Lower lobe of right lung (tissue), 2 donors: ENCODE results near the gene SBK3. TPM values are rescaled to one million over a fixed set of nuclear protein-coding genes. Genes with fewer than 3 reads are reported as not detected.

Source experiments
- ATAC-seq, 2 donors: fragments of 200-7000 bp; cut with Tn5 transposase; one replicate each; pipeline ENCODE4 v1.9.1; 2020 to 2022; ENCODE audit warnings: mild to moderate bottlenecking in 2 of 2, moderate library complexity in 2 of 2
- DNase-seq: peaks from one replicate; pipeline ENCODE4 v3.0.0-alpha.2; 2020
- H3K27ac ChIP-seq: fragments of 200-600 bp; one replicate; pipeline ENCODE4 v1.8.0; 2022
- H3K27me3 ChIP-seq: fragments of 200-600 bp; one replicate; pipeline ENCODE4 v1.8.0; 2022; ENCODE audit warnings: low read depth
- H3K36me3 ChIP-seq: fragments of 200-600 bp; one replicate; pipeline ENCODE4 v1.8.0; 2022; ENCODE audit warnings: mild to moderate bottlenecking
- H3K4me1 ChIP-seq: fragments of 200-600 bp; one replicate; pipeline ENCODE4 v1.8.0; 2022
- H3K4me3 ChIP-seq: fragments of 200-600 bp; one replicate; pipeline ENCODE4 v1.8.0; 2022; ENCODE audit warnings: mild to moderate bottlenecking
- H3K9me3 ChIP-seq: fragments of 200-600 bp; one replicate; pipeline ENCODE4 v1.8.0; 2022
- CTCF ChIP-seq: fragments of 200-600 bp; IDR thresholded peaks from one replicate; pipeline ENCODE4 v1.8.0; 2022; ENCODE audit warnings: antibody characterized with exemption, mild to moderate bottlenecking
- intact Hi-C: fragments of 100-400 bp; cut with DNase I; formaldehyde crosslinking; loops from one replicate; pipeline ENCODE4 v1.11.0; 2022
- total RNA-seq: library from RNA; stranded (reverse); fragmentation: NEBNext Ultra II Directional; extraction: Animal tissue kit (Norgen Biotek cat#: 25700); gene quantifications from one replicate; pipeline ENCODE4 v1.2.1, GENCODE V29; 2021
- donor health status: DM: no; HTN: yes; CAD: no; lungs with severe emphysema.

Gene SBK3
- total RNA-seq, 1 donor from 2014 or later = 0.80 TPM

GRCh38 chr19:55541091-55541490 is 4.3 kb downstream of the SBK3 start:
- H3K36me3 ChIP-seq = no peaks in the 10 kb centered on the region
- ATAC-seq (no peak), DNase-seq (no peak)
- H3K4me3 ChIP-seq = no peak overlapping the region
- H3K9me3 ChIP-seq = no peaks in the 10 kb centered on the region
- intact Hi-C loops = no loop called here
- H3K4me1 ChIP-seq = no peaks in the 10 kb centered on the region
- no peak for TF ChIP-seq CTCF
- peaks cover 5% of the 10 kb centered on the region for H3K27me3 ChIP-seq
- H3K27ac ChIP-seq = no peak overlapping the region

GRCh38 chr19:55540619-55541018 is 4.7 kb downstream of the SBK3 start:
- intact Hi-C loops = no loop called here
- TF ChIP-seq CTCF = no peak
- no peak for ATAC-seq
- no peak for DNase-seq
- no peaks in the 10 kb centered on the region for H3K4me1 ChIP-seq
- no peak overlapping the region for H3K4me3 ChIP-seq
- H3K27ac ChIP-seq = no peak overlapping the region
- no peaks in the 10 kb centered on the region for H3K36me3 ChIP-seq
- H3K27me3 ChIP-seq = peaks cover 5% of the 10 kb centered on the region
- no peaks in the 10 kb centered on the region for H3K9me3 ChIP-seq

- H3K27me3 ChIP-seq = peaks cover 5% of the 10 kb centered on the region
- intact Hi-C loops = no loop called here
- TF ChIP-seq CTCF = no peak
- no peak for ATAC-seq
- no peak overlapping the region for H3K4me3 ChIP-seq
- no peak overlapping the region for H3K27ac ChIP-seq
- no peaks in the 10 kb centered on the region for H3K36me3 ChIP-seq
- no peaks in the 10 kb centered on the region for H3K9me3 ChIP-seq
- DNase-seq = no peak
- H3K4me1 ChIP-seq = no peaks in the 10 kb centered on the region
Observed at GRCh38 chr19:55539090-55539984, 6.0 kb downstream of the SBK3 start.

GRCh38 chr19:55538132-55538531 is 7.2 kb downstream of the SBK3 start:
- no peaks in the 10 kb centered on the region for H3K4me1 ChIP-seq
- ATAC-seq = no peak
- H3K9me3 ChIP-seq = no peaks in the 10 kb centered on the region
- peaks cover 5% of the 10 kb centered on the region for H3K27me3 ChIP-seq
- no peak overlapping the region for H3K27ac ChIP-seq
- DNase-seq = no peak
- no peak overlapping the region for H3K4me3 ChIP-seq
- intact Hi-C loops = no loop called here
- TF ChIP-seq CTCF = no peak
- no peaks in the 10 kb centered on the region for H3K36me3 ChIP-seq

GRCh38 chr19:55537741-55538111 is 7.6 kb downstream of the SBK3 start:
- no peak overlapping the region for H3K27ac ChIP-seq
- no peak for ATAC-seq

More at GRCh38 chr19:55537741-55538111, 7.6 kb downstream of the SBK3 start:
- Histone ChIP-seq H3K4me3 (no peak overlapping the region), H3K4me1 (no peaks in the 10 kb centered on the region), H3K27me3 (peaks cover 5% of the 10 kb centered on the region), H3K9me3 (no peaks in the 10 kb centered on the region), H3K36me3 (no peaks in the 10 kb centered on the region)
- TF ChIP-seq CTCF = no peak
- intact Hi-C loops = no loop called here
- DNase-seq = no peak
